H1 (cell line): ENCODE results near the gene CELSR1.

ENCODE experiments used
- BACH1 ChIP-seq: IDR thresholded peaks from 2 replicates; pipeline ENCODE4 v1.6.1; 2012; ENCODE audit warnings: low read length, improper control_type of control experiment
- EP300 ChIP-seq, 2 experiments: IDR thresholded peaks; 1 replicate in 1 of 2; 2 replicates in 1 of 2; pipeline ENCODE4 v1.6.1; 2011 to 2012; ENCODE audit warnings: low read depth in 2 of 2, low read length in 2 of 2, mild to moderate bottlenecking in 2 of 2, borderline replicate concordance in 1 of 2, inconsistent platforms in 1 of 2, moderate library complexity in 1 of 2
- EZH2 ChIP-seq: fragments of 200-600 bp; sonication (generic); IDR thresholded peaks from 2 replicates; pipeline ENCODE4 v1.7.1; 2012; ENCODE audit warnings: low read depth, mild to moderate bottlenecking, moderate library complexity, low read length, inconsistent platforms; ENCODE audit not compliant: severe bottlenecking
- HDAC6 ChIP-seq: IDR thresholded peaks from one replicate; pipeline ENCODE4 v1.7.1; 2012; ENCODE audit warnings: low read depth, mild to moderate bottlenecking, inconsistent platforms, low read length, moderate library complexity
- JUND ChIP-seq: IDR thresholded peaks from 2 replicates; pipeline ENCODE4 v1.6.1; 2011; ENCODE audit warnings: mild to moderate bottlenecking, improper control_type of control experiment, low read length
- NANOG ChIP-seq: IDR thresholded peaks from 2 replicates; pipeline ENCODE4 v1.6.1; 2011; ENCODE audit warnings: low read length, low read depth, mild to moderate bottlenecking, inconsistent platforms; ENCODE audit not compliant: insufficient read depth, poor library complexity, severe bottlenecking
- POLR2A ChIP-seq, 2 experiments: IDR thresholded peaks; 1 replicate in 1 of 2; 2 replicates in 1 of 2; pipeline ENCODE4 v1.6.1; 2011; ENCODE audit warnings: low read depth in 2 of 2, low read length in 2 of 2, mild to moderate bottlenecking in 2 of 2; ENCODE audit errors: control extremely low read depth in 1 of 2
- POLR2AphosphoS5 ChIP-seq: IDR thresholded peaks from 2 replicates; pipeline ENCODE4 v1.6.1; 2011; ENCODE audit warnings: low read depth, low read length
- TAF1 ChIP-seq: IDR thresholded peaks from 2 replicates; pipeline ENCODE4 v1.6.1; 2011; ENCODE audit warnings: mild to moderate bottlenecking, low read depth, low read length
- TF ChIP-seq, protein P1 (sequence below), 3 experiments: IDR thresholded peaks; 1 replicate in 2 of 3; 2 replicates in 1 of 3; pipeline versions ENCODE4 v1.5.1 to v1.6.1; 2011; ENCODE audit warnings: low read length in 3 of 3, mild to moderate bottlenecking in 3 of 3, inconsistent platforms in 2 of 3, low read depth in 1 of 3, moderate library complexity in 1 of 3; ENCODE audit not compliant: insufficient read depth in 1 of 3; ENCODE audit errors: control extremely low read depth in 1 of 3

DNA sequence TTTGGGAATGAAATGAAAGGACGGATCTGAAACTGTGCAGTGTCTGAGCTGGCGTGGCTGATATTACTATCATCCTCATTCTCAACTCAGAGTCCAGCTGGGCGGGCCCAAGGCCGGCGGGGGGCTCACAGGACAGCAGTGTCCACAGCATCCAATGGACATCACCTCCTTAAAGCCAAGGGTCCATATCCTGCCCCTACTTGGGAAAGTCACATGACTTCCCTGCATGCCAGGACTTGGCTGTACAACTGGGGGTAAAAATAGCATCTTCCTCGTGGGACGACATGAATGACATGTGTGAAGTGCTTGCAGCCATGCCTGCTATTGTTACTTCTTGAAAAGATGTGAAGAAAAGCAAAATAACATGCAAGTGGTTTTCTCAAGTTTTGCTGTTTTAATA is 119.7 kb downstream of the CELSR1 start:
- TF ChIP-seq, protein P1, sequence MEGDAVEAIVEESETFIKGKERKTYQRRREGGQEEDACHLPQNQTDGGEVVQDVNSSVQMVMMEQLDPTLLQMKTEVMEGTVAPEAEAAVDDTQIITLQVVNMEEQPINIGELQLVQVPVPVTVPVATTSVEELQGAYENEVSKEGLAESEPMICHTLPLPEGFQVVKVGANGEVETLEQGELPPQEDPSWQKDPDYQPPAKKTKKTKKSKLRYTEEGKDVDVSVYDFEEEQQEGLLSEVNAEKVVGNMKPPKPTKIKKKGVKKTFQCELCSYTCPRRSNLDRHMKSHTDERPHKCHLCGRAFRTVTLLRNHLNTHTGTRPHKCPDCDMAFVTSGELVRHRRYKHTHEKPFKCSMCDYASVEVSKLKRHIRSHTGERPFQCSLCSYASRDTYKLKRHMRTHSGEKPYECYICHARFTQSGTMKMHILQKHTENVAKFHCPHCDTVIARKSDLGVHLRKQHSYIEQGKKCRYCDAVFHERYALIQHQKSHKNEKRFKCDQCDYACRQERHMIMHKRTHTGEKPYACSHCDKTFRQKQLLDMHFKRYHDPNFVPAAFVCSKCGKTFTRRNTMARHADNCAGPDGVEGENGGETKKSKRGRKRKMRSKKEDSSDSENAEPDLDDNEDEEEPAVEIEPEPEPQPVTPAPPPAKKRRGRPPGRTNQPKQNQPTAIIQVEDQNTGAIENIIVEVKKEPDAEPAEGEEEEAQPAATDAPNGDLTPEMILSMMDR (IDR thresholded peaks at IDR 0.05; ENCODE audit: control extremely low read depth in 1 of 3, insufficient read depth in 1 of 3, low read depth in 1 of 3, low read length in 3 of 3) = no peak
- TF ChIP-seq POLR2AphosphoS5 (no peak), BACH1 (no peak), POLR2A (IDR thresholded peaks at IDR 0.05; ENCODE audit: control extremely low read depth in 1 of 2, low read depth in 2 of 2, low read length in 2 of 2) (no peak), EZH2 (no peak), TAF1 (no peak), JUND (no peak), EP300 (IDR thresholded peaks at IDR 0.05; ENCODE audit: borderline replicate concordance in 1 of 2, low read depth in 2 of 2, low read length in 2 of 2) (no peak), NANOG (no peak), HDAC6 (no peak)
